K562 (cell line): ENCODE results near the gene ANKRD12. TPM values are rescaled to one million over a fixed set of nuclear protein-coding genes. Genes with fewer than 3 reads are reported as not detected.

Experiments used
- GMEB1 ChIP-seq: fragments of 250-450 bp; sonication (Bioruptor Pico); IDR thresholded peaks from 2 replicates; pipeline ENCODE4 v1.4.0; 2020; ENCODE audit warnings: mild to moderate bottlenecking
- JUN ChIP-seq, 2 experiments: sonication (generic) in 1 of 2; formaldehyde crosslinking in 1 of 2; IDR thresholded peaks; 2 replicates each; pipeline versions ENCODE4 v1.6.1 to v1.8.0; 2012 to 2022; ENCODE audit warnings: borderline replicate concordance in 2 of 2, mild to moderate bottlenecking in 2 of 2, improper control_type of control experiment in 1 of 2, low read depth in 1 of 2, low read length in 1 of 2, missing genetic modification reagents in 1 of 2
- KDM4B ChIP-seq, 2 experiments: fragments of 450-650 bp in 1 of 2; sonication (generic) in 1 of 2; IDR thresholded peaks; 2 replicates each; pipeline ENCODE4 v1.6.1; 2016 to 2017; ENCODE audit warnings: borderline replicate concordance in 2 of 2, antibody characterized with exemption in 1 of 2, low read depth in 1 of 2, mild to moderate bottlenecking in 1 of 2
- NBN ChIP-seq: fragments of 450-650 bp; IDR thresholded peaks from 2 replicates; pipeline ENCODE4 v1.6.1; 2016; ENCODE audit warnings: low read depth, mild to moderate bottlenecking
- POLR2AphosphoS5 ChIP-seq: IDR thresholded peaks from 2 replicates; pipeline ENCODE4 v1.6.1; 2011; ENCODE audit warnings: mild to moderate bottlenecking, low read depth, low read length, moderate library complexity; ENCODE audit not compliant: control insufficient read depth, insufficient read depth
- ZBTB49 ChIP-seq: sonication (generic); formaldehyde crosslinking; IDR thresholded peaks from 2 replicates; pipeline ENCODE4 v1.8.0; 2022; ENCODE audit warnings: missing genetic modification reagents, mild to moderate bottlenecking, borderline replicate concordance
- ZNF274 ChIP-seq: IDR thresholded peaks from 2 replicates; pipeline ENCODE4 v1.6.1; 2011; ENCODE audit warnings: low read depth, mild to moderate bottlenecking, low read length, moderate library complexity, borderline replicate concordance
- ZNF644 ChIP-seq: fragments of 200-800 bp; sonication (Bioruptor generic); IDR thresholded peaks from 2 replicates; pipeline ENCODE4 v1.6.1; 2016; ENCODE audit warnings: low read depth, missing genetic modification characterization, missing compliant biosample characterization
- ZNF764 ChIP-seq: fragments of 250-450 bp; sonication (Bioruptor Pico); IDR thresholded peaks from 2 replicates; pipeline ENCODE4 v1.4.0; 2020; ENCODE audit warnings: low read depth, mild to moderate bottlenecking, moderate library complexity
- polyA plus RNA-seq, 8 experiments: library from polyadenylated mRNA; depleted of rRNA in 4 of 8; stranded (reverse) in 5 of 8; unstranded in 3 of 8; fragments of >200 nt; fragmentation: Nextera tagmentation in 2 of 8; fragmentation: Illumina TruSeq in 1 of 8; extraction: Ambion mirVana in 2 of 8; extraction: Trizol in 1 of 8; gene quantifications; 2 replicates each; pipeline versions ENCODE4 v1.2.1 to v1.2.3, GENCODE V29; 2011 to 2014; ENCODE audit warnings: inconsistent platforms in 1 of 8, missing spikeins in 1 of 8
- total RNA-seq, 7 experiments: library from RNA; depleted of rRNA in 6 of 7; stranded (reverse); fragments of >200 nt in 6 of 7; fragmentation: Illumina TruSeq in 2 of 7; extraction: Trizol in 2 of 7; gene quantifications; 2 replicates each; pipeline versions ENCODE4 v1.2.1 to v1.2.3, GENCODE V29; 2011 to 2021; ENCODE audit warnings: low replicate concordance in 1 of 7
- TF ChIP-seq, protein P1 (sequence below): fragments of 200-800 bp; sonication (Bioruptor generic); IDR thresholded peaks from 2 replicates; pipeline ENCODE4 v1.6.1; 2017; ENCODE audit warnings: missing genetic modification characterization, missing compliant biosample characterization
- TF ChIP-seq, protein P2 (sequence below): fragments of 450-650 bp; IDR thresholded peaks from 2 replicates; pipeline ENCODE4 v1.6.1; 2016; ENCODE audit warnings: missing biosample characterization, missing genetic modification characterization
- TF ChIP-seq, protein P3 (sequence below), 2 experiments: IDR thresholded peaks; 2 replicates each; pipeline ENCODE4 v1.6.1; 2011; ENCODE audit warnings: borderline replicate concordance in 1 of 2, control low read depth in 1 of 2, low read depth in 1 of 2, low read length in 1 of 2, mild to moderate bottlenecking in 1 of 2, mixed read lengths in 1 of 2, moderate library complexity in 1 of 2; ENCODE audit not compliant: insufficient read depth in 1 of 2, insufficient read length in 1 of 2, poor library complexity in 1 of 2, severe bottlenecking in 1 of 2; ENCODE audit errors: extremely low read depth in 1 of 2
- TF ChIP-seq, protein P4 (sequence below): sonication (generic); formaldehyde crosslinking; IDR thresholded peaks from 2 replicates; pipeline ENCODE4 v1.8.1; 2023; ENCODE audit warnings: mild to moderate bottlenecking, missing genetic modification reagents

ANKRD12 gene
- total and polyA plus RNA-seq, 9 of the 15 experiments (the other 6 are each of a cell fraction or from before 2014, with no cell fraction given), result 6.6 to 28.2 (median 16.0) TPM

DNA sequence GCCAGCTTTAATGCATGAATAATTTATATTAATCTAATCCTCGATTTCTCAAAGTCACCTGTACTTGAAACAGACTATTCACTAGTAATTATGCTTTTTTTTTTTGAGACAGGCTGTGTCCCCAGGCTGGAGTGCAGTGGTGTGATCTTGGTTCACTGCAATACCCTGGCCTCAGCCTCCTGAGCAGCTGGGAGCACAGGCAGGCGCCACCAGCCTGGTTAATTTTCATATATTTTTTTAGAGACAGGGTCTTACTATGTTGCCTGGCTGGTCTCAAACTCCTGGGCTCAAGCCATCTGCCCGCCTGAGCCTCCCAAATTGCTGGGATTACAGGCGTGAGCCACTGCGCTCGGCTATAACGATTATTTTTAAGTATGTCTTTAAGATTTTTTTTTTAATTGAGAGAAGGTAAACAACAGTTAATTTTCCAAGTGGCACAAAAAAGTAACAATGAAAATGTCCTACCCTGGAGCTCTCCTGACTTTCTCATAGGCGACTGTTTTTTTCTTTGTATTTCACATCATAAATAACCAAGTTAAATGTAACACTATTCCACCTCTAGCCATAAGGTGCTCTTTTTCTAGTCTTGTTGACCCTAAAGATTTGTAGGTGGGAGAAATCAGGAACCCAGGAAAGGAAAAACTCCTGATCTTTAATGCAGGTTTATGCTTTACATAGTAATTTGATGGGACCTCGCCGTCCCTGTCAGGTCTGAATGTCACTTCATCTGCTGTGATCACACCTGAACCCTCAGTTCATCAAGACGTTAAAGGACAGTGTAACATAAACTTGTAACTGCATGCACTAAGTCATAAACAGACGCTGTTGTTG lies 1.3 kb upstream of the ANKRD12 start (continued):
- TF ChIP-seq GMEB1 (CRISPR knock-in tag) (no peak), NBN (no peak), ZNF274 (no peak), ZBTB49 (no peak), JUN (IDR thresholded peaks at IDR 0.05; ENCODE audit: borderline replicate concordance, low read depth, low read length) (no peak), JUN (CRISPR knock-in tag; IDR thresholded peaks at IDR 0.05; ENCODE audit: borderline replicate concordance) (no peak), ZNF764 (CRISPR knock-in tag) (no peak), ZNF644 (tag) (0 out of 2 replicates have a peak, but pooled peaks have one; percentile 44), KDM4B (IDR thresholded peaks at IDR 0.05; ENCODE audit: borderline replicate concordance in 2 of 2, low read depth in 1 of 2) (no peak), POLR2AphosphoS5 (no peak; the same call in 1 of the 2 replicates)
- TF ChIP-seq, protein P1, sequence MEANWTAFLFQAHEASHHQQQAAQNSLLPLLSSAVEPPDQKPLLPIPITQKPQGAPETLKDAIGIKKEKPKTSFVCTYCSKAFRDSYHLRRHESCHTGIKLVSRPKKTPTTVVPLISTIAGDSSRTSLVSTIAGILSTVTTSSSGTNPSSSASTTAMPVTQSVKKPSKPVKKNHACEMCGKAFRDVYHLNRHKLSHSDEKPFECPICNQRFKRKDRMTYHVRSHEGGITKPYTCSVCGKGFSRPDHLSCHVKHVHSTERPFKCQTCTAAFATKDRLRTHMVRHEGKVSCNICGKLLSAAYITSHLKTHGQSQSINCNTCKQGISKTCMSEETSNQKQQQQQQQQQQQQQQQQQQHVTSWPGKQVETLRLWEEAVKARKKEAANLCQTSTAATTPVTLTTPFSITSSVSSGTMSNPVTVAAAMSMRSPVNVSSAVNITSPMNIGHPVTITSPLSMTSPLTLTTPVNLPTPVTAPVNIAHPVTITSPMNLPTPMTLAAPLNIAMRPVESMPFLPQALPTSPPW (CRISPR knock-in tag), result no peak
- TF ChIP-seq, protein P2, sequence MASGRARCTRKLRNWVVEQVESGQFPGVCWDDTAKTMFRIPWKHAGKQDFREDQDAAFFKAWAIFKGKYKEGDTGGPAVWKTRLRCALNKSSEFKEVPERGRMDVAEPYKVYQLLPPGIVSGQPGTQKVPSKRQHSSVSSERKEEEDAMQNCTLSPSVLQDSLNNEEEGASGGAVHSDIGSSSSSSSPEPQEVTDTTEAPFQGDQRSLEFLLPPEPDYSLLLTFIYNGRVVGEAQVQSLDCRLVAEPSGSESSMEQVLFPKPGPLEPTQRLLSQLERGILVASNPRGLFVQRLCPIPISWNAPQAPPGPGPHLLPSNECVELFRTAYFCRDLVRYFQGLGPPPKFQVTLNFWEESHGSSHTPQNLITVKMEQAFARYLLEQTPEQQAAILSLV, result no peak
- TF ChIP-seq, protein P3, sequence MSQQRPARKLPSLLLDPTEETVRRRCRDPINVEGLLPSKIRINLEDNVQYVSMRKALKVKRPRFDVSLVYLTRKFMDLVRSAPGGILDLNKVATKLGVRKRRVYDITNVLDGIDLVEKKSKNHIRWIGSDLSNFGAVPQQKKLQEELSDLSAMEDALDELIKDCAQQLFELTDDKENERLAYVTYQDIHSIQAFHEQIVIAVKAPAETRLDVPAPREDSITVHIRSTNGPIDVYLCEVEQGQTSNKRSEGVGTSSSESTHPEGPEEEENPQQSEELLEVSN (IDR thresholded peaks at IDR 0.05; ENCODE audit: borderline replicate concordance in 1 of 2, extremely low read depth in 1 of 2, insufficient read depth in 1 of 2, insufficient read length in 1 of 2, low read depth in 1 of 2, low read length in 1 of 2, poor library complexity in 1 of 2, severe bottlenecking in 1 of 2), result no peak
- TF ChIP-seq, protein P4, sequence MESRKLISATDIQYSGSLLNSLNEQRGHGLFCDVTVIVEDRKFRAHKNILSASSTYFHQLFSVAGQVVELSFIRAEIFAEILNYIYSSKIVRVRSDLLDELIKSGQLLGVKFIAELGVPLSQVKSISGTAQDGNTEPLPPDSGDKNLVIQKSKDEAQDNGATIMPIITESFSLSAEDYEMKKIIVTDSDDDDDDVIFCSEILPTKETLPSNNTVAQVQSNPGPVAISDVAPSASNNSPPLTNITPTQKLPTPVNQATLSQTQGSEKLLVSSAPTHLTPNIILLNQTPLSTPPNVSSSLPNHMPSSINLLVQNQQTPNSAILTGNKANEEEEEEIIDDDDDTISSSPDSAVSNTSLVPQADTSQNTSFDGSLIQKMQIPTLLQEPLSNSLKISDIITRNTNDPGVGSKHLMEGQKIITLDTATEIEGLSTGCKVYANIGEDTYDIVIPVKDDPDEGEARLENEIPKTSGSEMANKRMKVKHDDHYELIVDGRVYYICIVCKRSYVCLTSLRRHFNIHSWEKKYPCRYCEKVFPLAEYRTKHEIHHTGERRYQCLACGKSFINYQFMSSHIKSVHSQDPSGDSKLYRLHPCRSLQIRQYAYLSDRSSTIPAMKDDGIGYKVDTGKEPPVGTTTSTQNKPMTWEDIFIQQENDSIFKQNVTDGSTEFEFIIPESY (CRISPR knock-in tag), result no peak
